Smooth muscle cell (in vitro differentiated cells): ENCODE data around the gene TRABD2B. TPM values are rescaled to one million over a fixed set of nuclear protein-coding genes. Genes with fewer than 3 reads are reported as not detected.

Experiments
- DNase-seq: peaks from one replicate; lab custom pipeline; 2025; ENCODE audit not compliant: unreplicated experiment; lab: John Stamatoyannopoulos, UW
- H2AFZ ChIP-seq: fragments of 200-600 bp; sonication (generic); 2 replicates; pipeline ENCODE4 v1.6.0; 2016; ENCODE audit warnings: antibody characterized with exemption, low read depth, mild to moderate bottlenecking
- H3F3A ChIP-seq: fragments of 200-600 bp; sonication (generic); 2 replicates; pipeline ENCODE4 v1.6.0; 2017; ENCODE audit warnings: antibody characterized with exemption, low read depth
- H3K27ac ChIP-seq: fragments of 200-600 bp; sonication (generic); 2 replicates; pipeline ENCODE4 v1.5.1; 2016; ENCODE audit warnings: low read depth, mild to moderate bottlenecking
- H3K27me3 ChIP-seq: fragments of 200-600 bp; sonication (generic); 2 replicates; pipeline ENCODE4 v1.6.1; 2016; ENCODE audit warnings: low read depth, mild to moderate bottlenecking
- H3K36me3 ChIP-seq: fragments of 200-600 bp; sonication (generic); 2 replicates; pipeline ENCODE4 v1.5.1; 2016; ENCODE audit warnings: low read depth
- H3K4me1 ChIP-seq: fragments of 200-600 bp; sonication (generic); 2 replicates; pipeline ENCODE4 v1.5.1; 2016; ENCODE audit warnings: low read depth
- H3K4me2 ChIP-seq: fragments of 200-600 bp; sonication (generic); 2 replicates; pipeline ENCODE4 v1.6.0; 2016; ENCODE audit warnings: mild to moderate bottlenecking
- H3K4me3 ChIP-seq: fragments of 200-600 bp; sonication (generic); 2 replicates; pipeline ENCODE4 v1.5.1; 2016; ENCODE audit warnings: mild to moderate bottlenecking
- H3K79me2 ChIP-seq: fragments of 200-600 bp; sonication (generic); 2 replicates; pipeline ENCODE4 v1.6.0; 2016; ENCODE audit warnings: low read depth, mild to moderate bottlenecking
- H3K9ac ChIP-seq: fragments of 200-600 bp; sonication (generic); 2 replicates; pipeline ENCODE4 v1.6.0; 2016; ENCODE audit warnings: low read depth
- H3K9me3 ChIP-seq: fragments of 200-600 bp; sonication (generic); replicated peaks from 2 replicates; pipeline ENCODE4 v1.5.1; 2016; ENCODE audit warnings: low read depth
- H4K20me1 ChIP-seq: fragments of 200-600 bp; sonication (generic); 2 replicates; pipeline ENCODE4 v1.6.0; 2016; ENCODE audit warnings: low read depth
- CTCF ChIP-seq: fragments of 200-600 bp; sonication (generic); IDR thresholded peaks from 2 replicates; pipeline ENCODE4 v1.5.1; 2017; ENCODE audit warnings: borderline replicate concordance, mild to moderate bottlenecking, antibody characterized with exemption; ENCODE audit not compliant: insufficient read depth, poor library complexity, severe bottlenecking
- WGBS: methylation state at CpG from one replicate; pipeline ENCODE4 v1.1.7; 2016; ENCODE audit warnings: low lambda C conversion rate; 5-methylcytosine and 5-hydroxymethylcytosine counted together
- polyA plus RNA-seq: library from polyadenylated mRNA; unstranded; fragments of >200 nt; fragmentation: Nextera tagmentation; extraction: Ambion mirVana; gene quantifications from 2 replicates; pipeline ENCODE4 v1.2.1, GENCODE V29; 2016
- total RNA-seq: library from RNA; depleted of rRNA; stranded (reverse); fragments of >200 nt; gene quantifications from 2 replicates; pipeline ENCODE4 v1.2.3, GENCODE V29; 2014

The TRABD2B gene
- total RNA-seq (0.81 and 0.94 TPM in 2 replicates), polyA plus RNA-seq (4.8 and 4.9 TPM in 2 replicates)

DNA sequence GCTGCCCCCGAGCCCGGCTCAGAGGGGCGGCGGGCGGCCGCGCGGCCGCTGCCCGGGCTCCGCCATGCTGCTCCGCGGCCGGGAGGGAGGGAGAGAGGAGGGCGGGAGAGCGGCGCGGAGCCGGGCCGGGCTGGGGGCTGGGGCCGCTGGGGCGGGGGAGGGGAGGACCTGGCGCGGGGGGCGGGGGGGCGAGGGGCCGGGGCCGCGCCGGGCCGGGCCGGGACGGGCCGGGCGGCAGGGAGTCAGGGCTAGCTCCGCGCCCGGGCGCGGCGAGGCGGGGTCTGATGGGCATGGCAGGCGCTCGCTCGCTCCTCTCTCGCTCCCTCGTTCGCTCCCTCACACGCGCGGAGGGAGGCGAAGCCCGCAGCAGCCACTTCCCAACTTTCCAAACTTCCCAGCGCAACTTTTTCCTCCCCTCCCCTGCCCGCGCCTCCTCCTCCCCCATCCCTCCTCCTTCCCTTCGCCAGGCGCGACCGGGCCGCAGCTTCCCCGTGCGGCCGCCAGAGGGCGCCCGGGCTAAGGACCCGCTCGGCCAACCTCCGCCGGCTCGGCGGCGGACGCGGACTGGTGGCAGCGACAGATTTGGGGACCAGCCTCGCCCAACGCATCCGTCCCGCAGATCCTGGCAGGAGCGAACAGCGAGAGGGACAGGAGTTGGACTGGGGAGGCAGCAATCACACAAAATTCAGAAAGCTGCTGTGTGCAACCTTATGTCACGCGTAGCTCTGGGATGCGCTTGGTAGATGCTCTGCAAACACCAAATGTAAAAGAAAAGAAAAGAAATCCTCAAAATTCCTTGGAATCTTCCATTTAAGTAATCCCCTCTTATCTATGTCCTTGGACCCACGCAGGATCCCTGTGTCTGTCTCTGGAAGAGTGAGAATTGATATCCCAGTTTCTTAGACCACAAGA lies at the start of gene TRABD2B:
Gene TRABD2B (minus strand): TSS at position 97 of the 912 bp plus-strand sequence.
- DNase-seq, result peak; percentile 70
- H3K4me2 ChIP-seq, result peak within 1 kb of the TSS; percentile 98
- peak; percentile 99 for TF ChIP-seq CTCF
- peaks cover 3% of the 10 kb centered on the region for H3K79me2 ChIP-seq
- H3K36me3 ChIP-seq, result no peaks in the 10 kb centered on the region
- peak within 1 kb of the TSS; percentile 81 for H2AFZ ChIP-seq
- 12% methylated on average over 18 of the region's 86 CpGs for WGBS
- H3K4me1 ChIP-seq, result peaks cover 13% of the 10 kb centered on the region
- no peaks in the 10 kb centered on the region for H3K9me3 ChIP-seq
- peaks cover 21% of the 10 kb centered on the region for H4K20me1 ChIP-seq
- H3F3A ChIP-seq, result no peaks in the 10 kb centered on the region
- H3K27ac ChIP-seq, result no peak within 1 kb of the TSS
- peak within 1 kb of the TSS; percentile 72 for H3K4me3 ChIP-seq
- peaks cover 37% of the 10 kb centered on the region for H3K27me3 ChIP-seq
- H3K9ac ChIP-seq, result no peak within 1 kb of the TSS

- Histone ChIP-seq H3K27ac (no peak overlapping the region), H3K9ac (no peak overlapping the region), H3K4me3 (no peak overlapping the region), H3K4me2 (no peak overlapping the region), H4K20me1 (no peaks in the 10 kb centered on the region), H3K36me3 (no peaks in the 10 kb centered on the region), H3K4me1 (peaks cover 13% of the 10 kb centered on the region), H2AFZ (no peak overlapping the region), H3K79me2 (no peaks in the 10 kb centered on the region), H3K9me3 (no peaks in the 10 kb centered on the region), H3F3A (peaks cover 8% of the 10 kb centered on the region), H3K27me3 (no peaks in the 10 kb centered on the region)
- 97% methylated on average over 2 of the region's 2 CpGs for WGBS
- no peak for TF ChIP-seq CTCF
- no peak for DNase-seq
Measured at GRCh38 chr1:48044311-48044710, 47.1 kb upstream of the TRABD2B start.

- Histone ChIP-seq H3K27ac (no peak overlapping the region), H3K4me3 (no peak overlapping the region), H3K79me2 (no peaks in the 10 kb centered on the region), H3K27me3 (no peaks in the 10 kb centered on the region), H3K9ac (no peak overlapping the region), H3K36me3 (no peaks in the 10 kb centered on the region), H3K4me1 (peaks cover 17% of the 10 kb centered on the region), H4K20me1 (no peaks in the 10 kb centered on the region), H3K9me3 (no peaks in the 10 kb centered on the region), H2AFZ (no peak overlapping the region), H3K4me2 (no peak overlapping the region), H3F3A (peaks cover 6% of the 10 kb centered on the region)
- DNase-seq, result no peak
- TF ChIP-seq CTCF, result no peak
- 64% methylated on average over 2 of the region's 2 CpGs for WGBS
Measured at GRCh38 chr1:48043622-48044021, 46.4 kb upstream of the TRABD2B start.
